K562 (cell line): ENCODE data around the gene CHMP1A. TPM values are rescaled to one million over a fixed set of nuclear protein-coding genes. Genes with fewer than 3 reads are reported as not detected.
A peak's percentile ranks its signal among the peaks of the same experiment; 100 is the strongest.

Experiments
- ATAC-seq: fragments of 200-7000 bp; cut with Tn5 transposase; 3 replicates; pipeline ENCODE4 v1.9.1; 2020; ENCODE audit warnings: moderate library complexity
- BruUV-seq: library from RNA; stranded (reverse); fragments of 400-500 nt; replicated peaks from 2 replicates; lab custom pipeline; 2021; lab: Mats Ljungman, UMichigan
- CTCF ChIA-PET: fragments of 300-600 bp; formaldehyde crosslinking; extraction: SDS; loops from one replicate; lab custom pipeline; 2021; ENCODE audit warnings: low intra/inter-chr PET ratio; lab: Yijun Ruan, JAX
- POLR2A ChIA-PET: fragments of 300-600, 350-650 bp; sonication (Branson Sonifier 250); formaldehyde crosslinking; extraction: SDS; loops from one replicate; lab custom pipeline; 2021; ENCODE audit warnings: antibody characterized with exemption, inconsistent platforms; lab: Yijun Ruan, JAX
- DNase-seq, 4 experiments: peaks; one replicate each; pipeline versions ENCODE4 v3.0.0 to v3.0.0-alpha.2; 2011 to 2018; ENCODE audit warnings: low spot score in 3 of 4, mixed read lengths in 3 of 4; ENCODE audit errors: extremely low read depth in 1 of 4
- FAIRE-seq: peaks from 2 replicates; lab custom pipeline; 2011; peaks lifted over from hg19 to GRCh38; lab: Jason Lieb, UNC
- H2AFZ ChIP-seq: 2 replicates; pipeline ENCODE4 v1.6.0; 2011; ENCODE audit warnings: low read depth, low read length, control low read depth, inconsistent platforms
- H3K27ac ChIP-seq: fragments of 200-600 bp; 3 replicates; pipeline ENCODE4 v1.8.0; 2011; ENCODE audit warnings: low read depth, mild to moderate bottlenecking, control low read depth, inconsistent platforms, low read length, moderate library complexity, mixed read lengths; ENCODE audit errors: extremely low read depth
- H3K27me3 ChIP-seq, 2 experiments: fragments of 300-600 bp in 1 of 2; 2 replicates in 1 of 2; 3 replicates in 1 of 2; pipeline versions ENCODE4 v1.6.0 to v1.8.0; 2011; ENCODE audit warnings: inconsistent platforms in 2 of 2, low read length in 2 of 2, mild to moderate bottlenecking in 1 of 2, mixed read lengths in 1 of 2, moderate library complexity in 1 of 2; ENCODE audit not compliant: control insufficient read depth in 2 of 2, insufficient read depth in 2 of 2
- H3K36me3 ChIP-seq: fragments of 300-600 bp; 3 replicates; pipeline ENCODE4 v1.8.0; 2011; ENCODE audit warnings: mild to moderate bottlenecking, low read length, inconsistent platforms; ENCODE audit not compliant: control insufficient read depth, insufficient read depth
- H3K4me1 ChIP-seq, 2 experiments: fragments of 200-600 bp in 1 of 2; replicated peaks in 1 of 2; 2 replicates in 1 of 2; 3 replicates in 1 of 2; pipeline versions ENCODE4 v1.5.1 to v1.8.0; 2011; ENCODE audit warnings: inconsistent platforms in 2 of 2, low read length in 2 of 2, mild to moderate bottlenecking in 1 of 2, mixed read lengths in 1 of 2, moderate library complexity in 1 of 2; ENCODE audit not compliant: control insufficient read depth in 2 of 2, insufficient read depth in 2 of 2
- H3K4me2 ChIP-seq: 2 replicates; pipeline ENCODE4 v1.6.1; 2011; ENCODE audit warnings: low read length, control low read depth, inconsistent platforms, mixed read lengths; ENCODE audit not compliant: insufficient read depth
- H3K4me3 ChIP-seq: fragments of 200-600 bp; sonication (generic), shearing (Covaris generic); 2 replicates; pipeline ENCODE4 v1.5.1; 2016; ENCODE audit warnings: control low read depth, inconsistent platforms
- H3K79me2 ChIP-seq: fragments of 200-600 bp; 3 replicates; pipeline ENCODE4 v1.8.0; 2011; ENCODE audit warnings: low read length, inconsistent platforms; ENCODE audit not compliant: control insufficient read depth, insufficient read depth
- H3K9ac ChIP-seq, 2 experiments: 2 replicates each; pipeline versions ENCODE4 v1.6.0 to v1.6.1; 2011; ENCODE audit warnings: low read depth in 2 of 2, low read length in 2 of 2, control low read depth in 1 of 2, inconsistent platforms in 1 of 2, mild to moderate bottlenecking in 1 of 2, mixed read lengths in 1 of 2; ENCODE audit not compliant: insufficient read depth in 1 of 2
- H3K9me1 ChIP-seq: one replicate; pipeline ENCODE4 v1.6.0; 2011; ENCODE audit warnings: inconsistent platforms, mild to moderate bottlenecking, low read length, moderate library complexity; ENCODE audit not compliant: control insufficient read depth, insufficient read depth
- H3K9me3 ChIP-seq: replicated peaks from 2 replicates; pipeline ENCODE4 v1.5.1; 2011; ENCODE audit warnings: low read depth, low read length, inconsistent platforms; ENCODE audit not compliant: control insufficient read depth, insufficient read depth
- H4K20me1 ChIP-seq: replicated peaks from 2 replicates; pipeline ENCODE4 v1.6.1; 2011; ENCODE audit warnings: low read length, inconsistent platforms, mixed read lengths; ENCODE audit not compliant: control insufficient read depth, insufficient read depth
- BDP1 ChIP-seq: IDR thresholded peaks from 3 replicates; pipeline ENCODE4 v1.6.1; 2011; ENCODE audit not compliant: insufficient read length, insufficient read depth
- EZH2 ChIP-seq: IDR thresholded peaks from 2 replicates; pipeline ENCODE4 v1.6.1; 2012; ENCODE audit warnings: low read depth, mild to moderate bottlenecking, inconsistent platforms, low read length, borderline replicate concordance
- MAFF ChIP-seq: IDR thresholded peaks from 2 replicates; pipeline ENCODE4 v1.6.1; 2012; ENCODE audit warnings: low read length, improper control_type of control experiment
- POLR2A ChIP-seq: fragments of 450-650 bp; conservative IDR thresholded peaks from 2 replicates; pipeline ENCODE4 v1.6.1; 2016
- POLR2G ChIP-seq: fragments of 200-400 bp; formaldehyde crosslinking; IDR thresholded peaks from 2 replicates; pipeline ENCODE4 v1.6.1; 2017; ENCODE audit warnings: low read depth, mild to moderate bottlenecking, antibody characterized with exemption, low read length, moderate library complexity
- TGIF2 ChIP-seq: sonication (generic); formaldehyde crosslinking; IDR thresholded peaks from 2 replicates; pipeline ENCODE4 v1.8.1; 2022; ENCODE audit warnings: mild to moderate bottlenecking, missing genetic modification reagents, moderate library complexity
- TOE1 ChIP-seq, 2 experiments: fragments of 450-650 bp in 1 of 2; sonication (generic) in 1 of 2; formaldehyde crosslinking in 1 of 2; IDR thresholded peaks; 2 replicates each; pipeline versions ENCODE4 v1.7.1 to v1.8.0; 2016 to 2022; ENCODE audit warnings: borderline replicate concordance in 2 of 2, mild to moderate bottlenecking in 2 of 2, antibody characterized with exemption in 1 of 2, inconsistent platforms in 1 of 2, low read depth in 1 of 2, missing genetic modification reagents in 1 of 2, moderate library complexity in 1 of 2
- U2AF1 ChIP-seq: fragments of 200-400 bp; formaldehyde crosslinking; optimal IDR thresholded peaks from 2 replicates; pipeline ENCODE3; 2017; ENCODE audit warnings: mild to moderate bottlenecking, low read depth, low read length, moderate library complexity
- ZC3H8 ChIP-seq: fragments of 450-650 bp; IDR thresholded peaks from 2 replicates; pipeline ENCODE4 v1.6.1; 2017
- ZNF134 ChIP-seq: fragments of 250-450 bp; sonication (Bioruptor Pico); conservative IDR thresholded peaks from 2 replicates; pipeline ENCODE4 v1.4.0; 2020
- WGBS: fragments of 100-300 bp; shearing (Covaris generic); methylation state at CpG from one replicate; pipeline ENCODE4 v1.1.6; 2016; ENCODE audit warnings: low coverage, mixed read lengths; ENCODE audit not compliant: insufficient coverage; ENCODE audit errors: missing lambda C conversion rate; 5-methylcytosine and 5-hydroxymethylcytosine counted together
- in situ Hi-C: fragments of 300-500 bp; cut with MboI; formaldehyde crosslinking; loops from 4 replicates; pipeline ENCODE4 v1.15.0; 2018; ENCODE audit warnings: inconsistent platforms, mixed read lengths
- intact Hi-C: fragments of 100-400 bp; cut with micrococcal nuclease; formaldehyde crosslinking; loops from 2 replicates; pipeline ENCODE4 v1.14.2; 2022
- polyA plus RNA-seq, 8 experiments: library from polyadenylated mRNA; depleted of rRNA in 4 of 8; stranded (reverse) in 5 of 8; unstranded in 3 of 8; fragments of >200 nt; fragmentation: Nextera tagmentation in 2 of 8; fragmentation: Illumina TruSeq in 1 of 8; extraction: Ambion mirVana in 2 of 8; extraction: Trizol in 1 of 8; gene quantifications; 2 replicates each; pipeline versions ENCODE4 v1.2.1 to v1.2.3, GENCODE V29; 2011 to 2014; ENCODE audit warnings: inconsistent platforms in 1 of 8, missing spikeins in 1 of 8
- total RNA-seq, 7 experiments: library from RNA; depleted of rRNA in 6 of 7; stranded (reverse); fragments of >200 nt in 6 of 7; fragmentation: Illumina TruSeq in 2 of 7; extraction: Trizol in 2 of 7; gene quantifications; 2 replicates each; pipeline versions ENCODE4 v1.2.1 to v1.2.3, GENCODE V29; 2011 to 2021; ENCODE audit warnings: low replicate concordance in 1 of 7
- TF ChIP-seq, protein P1 (sequence below): fragments of 450-650 bp; formaldehyde crosslinking; IDR thresholded peaks from 2 replicates; pipeline ENCODE4 v1.4.0; 2022; ENCODE audit warnings: missing genetic modification characterization
- TF ChIP-seq, protein P2 (sequence below): fragments of 450-650 bp; formaldehyde crosslinking; IDR thresholded peaks from 2 replicates; pipeline ENCODE4 v1.4.0; 2020; ENCODE audit warnings: mild to moderate bottlenecking, mixed read lengths

Gene CHMP1A
- total and polyA plus RNA-seq, 9 of the 15 experiments (the other 6 are each of a cell fraction or from before 2014, with no cell fraction given): 0.83 to 79.9 (median 45.2) TPM

DNA sequence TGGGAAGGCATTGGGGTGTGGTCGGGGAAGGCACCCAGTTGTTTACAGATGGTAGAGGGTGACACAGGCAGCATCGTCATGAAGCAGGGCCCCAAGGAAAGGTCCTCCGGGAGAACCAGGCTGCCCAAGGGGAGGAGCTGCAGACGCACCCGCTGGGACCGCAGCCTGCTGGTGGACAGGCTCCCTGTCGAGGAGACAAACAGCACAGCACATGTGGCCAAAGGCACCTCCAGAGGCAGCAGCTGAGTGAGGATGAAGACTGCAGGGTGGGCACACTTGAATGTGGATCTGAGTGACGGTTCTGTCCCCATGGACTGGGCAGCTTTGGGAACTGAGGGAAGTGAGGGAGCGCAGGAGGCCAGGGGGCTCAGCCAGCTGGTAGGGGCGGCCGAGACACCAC is 12.4 kb downstream of the CHMP1A start:
- H4K20me1 ChIP-seq: no peaks in the 10 kb centered on the region
- H3K36me3 ChIP-seq: peaks cover 39% of the 10 kb centered on the region; the same call in 2 of the 3 replicates
- TF ChIP-seq MAFF: no peak
- TF ChIP-seq ZC3H8: no peak
- ATAC-seq (no peak), FAIRE-seq (no peak), DNase-seq (no peak)
- WGBS: 75% methylated on average over 11 of the region's 11 CpGs
- H3K27me3 ChIP-seq: no peaks in the 10 kb centered on the region
- CTCF ChIA-PET: no interaction called here
- H3K4me3 ChIP-seq: no peak overlapping the region
- H3K4me1 ChIP-seq: peaks cover 0 to 37% of the 10 kb centered on the region in 2 experiments; a peak in 3 of 5 replicates
- H3K9me1 ChIP-seq: no peaks in the 10 kb centered on the region
- no peaks in the 10 kb centered on the region; the same call in 2 of the 3 replicates for H3K79me2 ChIP-seq
- POLR2A ChIA-PET: interaction anchor here (0.8 kb wide), 1 partner anchor 140 kb away, joined by 3 read pairs; no protein-coding TSS in a partner anchor
- intact Hi-C loops: loop anchor here (10.0 kb wide), 1 partner anchor 70 kb away; the partner anchor contains the start of gene CPNE7
- H3K9me3 ChIP-seq: no peaks in the 10 kb centered on the region
- H3K9ac ChIP-seq: peak overlapping the region in 1 of 2 experiments; percentile 52; a peak in 1 of 4 replicates
- no peak overlapping the region for H3K4me2 ChIP-seq
- BruUV-seq: no TSS peak
- in situ Hi-C loops: no loop called here
- H2AFZ ChIP-seq: no peak overlapping the region
- H3K27ac ChIP-seq: no peak overlapping the region

DNA sequence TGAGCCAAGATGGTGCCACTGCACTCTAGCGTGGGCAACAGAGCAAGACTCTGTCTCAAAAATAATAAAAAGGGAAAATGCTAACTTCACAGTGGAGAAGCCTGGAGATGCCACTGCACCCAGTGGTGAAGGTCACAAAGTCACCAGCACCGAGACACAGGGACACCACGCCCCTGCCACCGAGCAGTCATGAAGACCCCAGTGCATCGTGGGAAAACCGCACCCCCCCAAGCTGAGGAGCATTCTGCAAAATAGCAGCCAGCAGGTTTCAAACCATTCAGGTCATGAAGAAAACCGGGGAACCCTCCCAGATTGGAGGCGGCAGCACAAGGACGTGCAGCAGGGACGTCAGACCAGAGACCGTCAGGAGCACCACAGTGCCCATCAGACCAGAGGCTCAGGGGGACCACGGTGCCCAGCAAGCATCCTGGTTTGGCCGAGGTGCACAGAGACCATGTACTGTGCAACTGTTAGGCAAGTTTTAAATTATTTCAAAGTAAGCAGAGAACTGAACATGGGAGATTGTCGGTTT is 13.7 kb downstream of the CHMP1A start:
- H3K4me1 ChIP-seq: peaks cover 0 to 41% of the 10 kb centered on the region in 2 experiments; a peak in 3 of 5 replicates
- 57% methylated on average over 14 of the region's 14 CpGs for whole genome bisulfite sequencing
- H3K36me3 ChIP-seq: peaks cover 31% of the 10 kb centered on the region; the same call in 2 of the 3 replicates
- ChIA-PET CTCF (no interaction called here), POLR2A (interaction anchor here (0.7 to 1.4 kb wide), 3 partner anchors 10 to 14 kb away, joined by 4 to 5 read pairs (median 5); no protein-coding TSS in a partner anchor)
- intact Hi-C loops: loop anchor here (10.0 kb wide), 1 partner anchor 69 kb away; the partner anchor contains the start of gene CPNE7
- peak; percentile 67 for FAIRE-seq
- H3K9me1 ChIP-seq: no peaks in the 10 kb centered on the region
- no peaks in the 10 kb centered on the region for H4K20me1 ChIP-seq
- H3K4me3 ChIP-seq: no peak overlapping the region
- no peak overlapping the region for H2AFZ ChIP-seq
- in situ Hi-C loops: no loop called here
- no peak overlapping the region for H3K27ac ChIP-seq
- no peaks in the 10 kb centered on the region for H3K9me3 ChIP-seq
- H3K4me2 ChIP-seq: no peak overlapping the region
- H3K79me2 ChIP-seq: no peaks in the 10 kb centered on the region; the same call in 2 of the 3 replicates
- no TSS peak for BruUV-seq
- no peaks in the 10 kb centered on the region for H3K27me3 ChIP-seq
- peak; percentile 48; the same call in 2 of the 3 replicates for ATAC-seq
- peak in 1 of 4 experiments; percentile 41 for DNase-seq
- H3K9ac ChIP-seq: peak overlapping the region in 1 of 2 experiments; percentile 55; a peak in 1 of 4 replicates
- TF ChIP-seq U2AF1 (no peak), EZH2 (no peak), BDP1 (no peak), TOE1 (IDR thresholded peaks at IDR 0.05; ENCODE audit: borderline replicate concordance) (no peak), TOE1 (CRISPR knock-in tag; IDR thresholded peaks at IDR 0.05; ENCODE audit: borderline replicate concordance, low read depth) (no peak), POLR2A (0 out of 2 replicates have a peak, but pooled peaks have one; percentile 35), TGIF2 (CRISPR knock-in tag) (no peak), ZNF134 (CRISPR knock-in tag) (no peak), POLR2G (peak; percentile 50)
- TF ChIP-seq, protein P1, sequence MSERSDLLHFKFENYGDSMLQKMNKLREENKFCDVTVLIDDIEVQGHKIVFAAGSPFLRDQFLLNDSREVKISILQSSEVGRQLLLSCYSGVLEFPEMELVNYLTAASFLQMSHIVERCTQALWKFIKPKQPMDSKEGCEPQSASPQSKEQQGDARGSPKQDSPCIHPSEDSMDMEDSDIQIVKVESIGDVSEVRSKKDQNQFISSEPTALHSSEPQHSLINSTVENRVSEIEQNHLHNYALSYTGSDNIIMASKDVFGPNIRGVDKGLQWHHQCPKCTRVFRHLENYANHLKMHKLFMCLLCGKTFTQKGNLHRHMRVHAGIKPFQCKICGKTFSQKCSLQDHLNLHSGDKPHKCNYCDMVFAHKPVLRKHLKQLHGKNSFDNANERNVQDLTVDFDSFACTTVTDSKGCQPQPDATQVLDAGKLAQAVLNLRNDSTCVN: no peak
- TF ChIP-seq, protein P2, sequence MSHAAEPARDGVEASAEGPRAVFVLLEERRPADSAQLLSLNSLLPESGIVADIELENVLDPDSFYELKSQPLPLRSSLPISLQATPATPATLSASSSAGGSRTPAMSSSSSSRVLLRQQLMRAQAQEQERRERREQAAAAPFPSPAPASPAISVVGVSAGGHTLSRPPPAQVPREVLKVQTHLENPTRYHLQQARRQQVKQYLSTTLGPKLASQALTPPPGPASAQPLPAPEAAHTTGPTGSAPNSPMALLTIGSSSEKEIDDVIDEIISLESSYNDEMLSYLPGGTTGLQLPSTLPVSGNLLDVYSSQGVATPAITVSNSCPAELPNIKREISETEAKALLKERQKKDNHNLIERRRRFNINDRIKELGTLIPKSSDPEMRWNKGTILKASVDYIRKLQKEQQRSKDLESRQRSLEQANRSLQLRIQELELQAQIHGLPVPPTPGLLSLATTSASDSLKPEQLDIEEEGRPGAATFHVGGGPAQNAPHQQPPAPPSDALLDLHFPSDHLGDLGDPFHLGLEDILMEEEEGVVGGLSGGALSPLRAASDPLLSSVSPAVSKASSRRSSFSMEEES (CRISPR knock-in tag): no peak
